ENCODE results near the gene ELF2. TPM values are rescaled to one million over a fixed set of nuclear protein-coding genes. Genes with fewer than 3 reads are reported as not detected.
A peak's percentile ranks its signal among the peaks of the same experiment; 100 is the strongest.

Gene ELF2
- total and polyA plus RNA-seq, 2 donors (not counting 1 experiment from before 2014, with no cell fraction given) = 25.1 to 97.5 TPM

- POLR2A ChIA-PET = interaction anchor here (0.7 to 2.5 kb wide), 5 partner anchors 93 to 370 kb away, joined by 3 to 31 read pairs (median 9); partner anchors contain the start of genes ELF2, NAA15, NDUFC1 and RAB33B
These were observed 93.4 kb downstream of the ELF2 start for GRCh38 chr4:139083607-139083955.

More at GRCh38 chr4:139083607-139083955, 93.4 kb downstream of the ELF2 start:
- intact Hi-C loops (cut with micrococcal nuclease) = loop anchor here (1.0 to 5.0 kb wide), 6 partner anchors 17 to 1069 kb away; partner anchors contain the start of genes MAML3, NAA15, NOCT and SETD7
- WGBS (ENCODE audit: insufficient coverage) = under 1% methylated on average over 34 of the region's 34 CpGs
- H3K4me3 Mint-ChIP-seq = peak overlapping the region; percentile 87
- Histone ChIP-seq H2AFZ (ENCODE audit: insufficient read depth, low read depth, low read length, poor library complexity, severe bottlenecking) (peak overlapping the region; percentile 87), H4K20me1 (ENCODE audit: control insufficient read depth, insufficient read depth, low read length, poor library complexity, severe bottlenecking) (peaks cover 18% of the 10 kb centered on the region), H3K4me2 (replicated peaks; ENCODE audit: low read depth, low read length, poor library complexity, severe bottlenecking) (peak overlapping the region; percentile 75), H3K79me2 (ENCODE audit: control insufficient read depth, insufficient read depth, low read length) (peaks cover 43% of the 10 kb centered on the region), H3K27ac (ENCODE audit: low read length in 2 of 2) (peak overlapping the region; percentile 89 to 93), H3K4me1 (ENCODE audit: control insufficient read depth in 2 of 2, insufficient read depth in 2 of 2, low read length in 2 of 2) (peaks cover 14 to 23% of the 10 kb centered on the region in 2 donors), H3K9me3 (ENCODE audit: control extremely low read depth in 1 of 3, control insufficient read depth in 2 of 3, insufficient read depth in 1 of 3, low read length in 2 of 3) (no peaks in the 10 kb centered on the region), H3K36me3 (replicated peaks in 1 of 2; ENCODE audit: control extremely low read depth in 1 of 2, control insufficient read depth in 1 of 2, extremely low read depth in 1 of 2, insufficient read depth in 2 of 2, low read length in 1 of 2) (no peaks in the 10 kb centered on the region), H3K9ac (ENCODE audit: low read length) (peak overlapping the region; percentile 83), H3K4me3 (ENCODE audit: control extremely low read depth in 1 of 5, extremely low read depth in 1 of 5, insufficient read depth in 1 of 5, low read depth in 2 of 5, low read length in 4 of 5) (peak overlapping the region; percentile 79 to 98 (median 97)), H3K27me3 (replicated peaks in 1 of 4; ENCODE audit: control extremely low read depth in 1 of 4, control insufficient read depth in 3 of 4, insufficient read depth in 4 of 4, low read length in 3 of 4) (no peaks in the 10 kb centered on the region)
- peaks cover 36% of the 10 kb centered on the region for H3K4me1 Mint-ChIP-seq
- ATAC-seq (ENCODE audit: low read depth) = peak; percentile 26
- CTCF ChIA-PET = interaction anchor here (0.8 to 4.9 kb wide), 7 partner anchors 15 to 447 kb away, joined by 3 to 31 read pairs (median 5); partner anchors contain the start of gene NAA15
- TF ChIP-seq EZH2 (IDR thresholded peaks at IDR 0.05; ENCODE audit: borderline replicate concordance, insufficient read depth, low read depth, low read length, poor library complexity, severe bottlenecking) (no peak), CTCF (IDR thresholded peaks at IDR 0.05) (no peak)
- no peaks in the 10 kb centered on the region for H3K9me3 Mint-ChIP-seq (ENCODE audit: insufficient read depth)
- H3K27ac Mint-ChIP-seq = peak overlapping the region; percentile 84
- no peak for DNase-seq
- no peaks in the 10 kb centered on the region for H3K27me3 Mint-ChIP-seq
